HG03439 (cell line): Measurements from ENCODE around the gene SLC40A1.

Experiments used
- ATAC-seq: cut with Tn5 transposase; IDR thresholded peaks from one replicate; pipeline ENCODE4 v1.9.1; 2021; ENCODE audit warnings: mild to moderate bottlenecking, moderate library complexity; ENCODE audit not compliant: unreplicated experiment

Gene SLC40A1

GRCh38 chr2:189516546-189516945, 64.0 kb downstream of the SLC40A1 start:
- no peak for ATAC-seq

GRCh38 chr2:189515264-189515663, 65.3 kb downstream of the SLC40A1 start:
- ATAC-seq = no peak

- no peak for ATAC-seq
Measured at GRCh38 chr2:189514104-189514503, 66.5 kb downstream of the SLC40A1 start.

GRCh38 chr2:189512879-189513278, 67.7 kb downstream of the SLC40A1 start:
- ATAC-seq = no peak

- ATAC-seq = no peak
Measured at GRCh38 chr2:189511960-189512319, 68.6 kb downstream of the SLC40A1 start.

GRCh38 chr2:189511210-189511959, 69.2 kb downstream of the SLC40A1 start:
- no peak for ATAC-seq
